Ovary (tissue), 3 donors: ENCODE results near the gene RPP25L.

Experiments
- POLR2A ChIP-seq: fragments of 450-650 bp; IDR thresholded peaks from one replicate; pipeline ENCODE4 v1.6.1; 2017; ENCODE audit warnings: antibody characterized with exemption, mild to moderate bottlenecking, moderate library complexity
- TF ChIP-seq, protein P1 (sequence below), 3 donors: fragments of 450-650 bp in 2 of 3; fragments of 200-600 bp in 1 of 3; IDR thresholded peaks; one replicate each; pipeline versions ENCODE4 v1.5.1 to v1.8.0; 2016 to 2022; ENCODE audit warnings: antibody characterized with exemption in 3 of 3, mild to moderate bottlenecking in 1 of 3
- donor health status: DM: no; HTN: no; CAD: no.

DNA sequence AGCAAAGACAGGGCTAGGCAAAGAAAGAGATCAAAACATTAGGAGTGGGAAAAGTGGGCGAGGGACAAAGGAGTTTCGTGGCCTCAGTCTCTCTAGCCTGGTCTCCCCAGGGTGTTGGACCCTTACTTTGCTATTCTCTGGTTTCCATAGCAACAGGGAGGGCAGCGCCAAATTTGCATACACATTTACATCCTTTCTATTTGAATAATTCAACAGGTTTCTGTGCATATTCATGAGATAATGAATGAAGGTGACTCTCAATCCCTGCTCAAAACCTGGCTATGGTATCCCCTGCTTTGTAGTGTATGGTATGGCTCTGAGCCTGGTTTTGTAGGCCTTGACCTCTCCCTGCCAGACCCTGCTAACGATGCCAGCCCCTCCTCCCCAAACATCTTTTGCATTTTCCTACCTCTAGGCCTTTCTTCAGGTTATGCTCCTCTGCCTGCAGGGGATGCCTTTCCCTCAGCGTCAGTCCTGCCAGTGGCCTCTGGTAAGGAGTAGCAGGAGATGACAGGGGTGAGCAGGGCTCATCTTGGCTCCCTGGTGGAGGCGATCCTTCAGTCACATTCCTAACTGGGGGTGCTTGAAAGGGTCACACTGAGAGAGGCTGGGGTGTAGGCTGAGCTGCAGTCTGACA, 9.8 kb downstream of the RPP25L start:
- TF ChIP-seq, protein P1, sequence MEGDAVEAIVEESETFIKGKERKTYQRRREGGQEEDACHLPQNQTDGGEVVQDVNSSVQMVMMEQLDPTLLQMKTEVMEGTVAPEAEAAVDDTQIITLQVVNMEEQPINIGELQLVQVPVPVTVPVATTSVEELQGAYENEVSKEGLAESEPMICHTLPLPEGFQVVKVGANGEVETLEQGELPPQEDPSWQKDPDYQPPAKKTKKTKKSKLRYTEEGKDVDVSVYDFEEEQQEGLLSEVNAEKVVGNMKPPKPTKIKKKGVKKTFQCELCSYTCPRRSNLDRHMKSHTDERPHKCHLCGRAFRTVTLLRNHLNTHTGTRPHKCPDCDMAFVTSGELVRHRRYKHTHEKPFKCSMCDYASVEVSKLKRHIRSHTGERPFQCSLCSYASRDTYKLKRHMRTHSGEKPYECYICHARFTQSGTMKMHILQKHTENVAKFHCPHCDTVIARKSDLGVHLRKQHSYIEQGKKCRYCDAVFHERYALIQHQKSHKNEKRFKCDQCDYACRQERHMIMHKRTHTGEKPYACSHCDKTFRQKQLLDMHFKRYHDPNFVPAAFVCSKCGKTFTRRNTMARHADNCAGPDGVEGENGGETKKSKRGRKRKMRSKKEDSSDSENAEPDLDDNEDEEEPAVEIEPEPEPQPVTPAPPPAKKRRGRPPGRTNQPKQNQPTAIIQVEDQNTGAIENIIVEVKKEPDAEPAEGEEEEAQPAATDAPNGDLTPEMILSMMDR (IDR thresholded peaks at IDR 0.05) = no peak
- no peak for TF ChIP-seq POLR2A
